Vagina (tissue), 2 donors: ENCODE measurements around the gene ANKRD1.

Source experiments
- CTCF ChIP-seq, 3 experiments: fragments of 450-650 bp in 2 of 3; fragments of 200-600 bp in 1 of 3; sonication (generic) in 1 of 3; IDR thresholded peaks; one replicate each; pipeline ENCODE4 v1.5.1; 2017 to 2019; ENCODE audit warnings: antibody characterized with exemption in 3 of 3, mild to moderate bottlenecking in 2 of 3, moderate library complexity in 2 of 3
- POLR2A ChIP-seq, 2 donors: fragments of 450-650 bp; IDR thresholded peaks; one replicate each; pipeline ENCODE4 v1.6.1; 2017; ENCODE audit warnings: antibody characterized with exemption in 2 of 2, mild to moderate bottlenecking in 2 of 2, moderate library complexity in 2 of 2
- POLR2AphosphoS5 ChIP-seq, 2 donors: sonication (generic); formaldehyde crosslinking; IDR thresholded peaks; one replicate each; pipeline ENCODE4 v1.9.0; 2017; ENCODE audit warnings: antibody characterized with exemption in 2 of 2, mild to moderate bottlenecking in 2 of 2, low read depth in 1 of 2; ENCODE audit not compliant: insufficient read depth in 1 of 2

GRCh38 chr10:90912854-90913479, 7.9 kb downstream of the ANKRD1 start:
- TF ChIP-seq POLR2AphosphoS5 (IDR thresholded peaks at IDR 0.05; ENCODE audit: insufficient read depth in 1 of 2, low read depth in 1 of 2) (no peak), CTCF (IDR thresholded peaks at IDR 0.05) (no peak), POLR2A (IDR thresholded peaks at IDR 0.05) (no peak)
